ENCODE data around the gene TAF12. TPM values are rescaled to one million over a fixed set of nuclear protein-coding genes. Genes with fewer than 3 reads are reported as not detected.

TAF12 gene
- total and polyA plus RNA-seq, 10 of the 15 experiments (the other 5 are each of a cell fraction or from before 2014, with no cell fraction given), result 18.3 to 43.3 (median 28.6) TPM

DNA sequence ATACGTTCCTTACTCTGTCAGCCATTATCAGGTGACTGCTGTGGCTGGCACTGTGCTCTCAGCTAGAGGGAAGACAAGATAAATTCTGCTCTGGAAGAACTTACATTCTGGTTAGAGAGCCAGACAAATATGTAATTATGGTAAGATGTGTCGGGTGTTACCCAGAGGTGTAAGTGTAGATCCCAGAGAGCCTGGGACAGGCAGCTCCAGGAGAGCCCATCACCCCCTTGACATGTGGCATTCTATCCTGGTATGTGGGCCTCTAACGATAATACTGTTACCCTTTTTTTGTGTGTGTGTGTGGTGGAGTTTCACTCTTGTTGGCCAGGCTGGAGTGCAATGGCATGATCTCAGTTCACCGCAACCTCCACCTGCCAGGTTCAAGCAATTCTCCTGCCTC is 71.0 kb downstream of the TAF12 start:
- in situ Hi-C loops (cut with MboI), result no loop called here
- FAIRE-seq, result no peak
- H3K9ac ChIP-seq (ENCODE audit: control insufficient read depth, insufficient read depth, low read length), result no peak overlapping the region
- no TSS peak for BruUV-seq (replicated peaks)
- intact Hi-C loops (cut with micrococcal nuclease; ENCODE audit: unreplicated experiment), result no loop called here
- H3K9me3 ChIP-seq (replicated peaks; ENCODE audit: control insufficient read depth, insufficient read depth, low read length), result no peaks in the 10 kb centered on the region
- H2AFZ ChIP-seq (ENCODE audit: control insufficient read depth, low read depth, low read length), result no peak overlapping the region
- 76% methylated on average over 4 of the region's 4 CpGs for WGBS (ENCODE audit: insufficient coverage, insufficient replicate concordance, low lambda C conversion rate, missing lambda C conversion rate)
- peaks cover 9 to 13% of the 10 kb centered on the region in 2 experiments; a peak in 3 of 4 replicates for H3K36me3 ChIP-seq (ENCODE audit: control insufficient read depth in 2 of 2, insufficient read depth in 2 of 2, low read length in 1 of 2)
- no peaks in the 10 kb centered on the region for H4K20me1 ChIP-seq (ENCODE audit: control insufficient read depth, insufficient read depth)
- no peak for ATAC-seq
- H3K4me3 ChIP-seq, result no peak overlapping the region
- DNase-seq (ENCODE audit: low read depth, low spot score), result no peak
- RAD21 ChIA-PET (ENCODE audit: unreplicated experiment), result no interaction called here
- SMC1A ChIA-PET (ENCODE audit: uncharacterized antibody, unreplicated experiment), result interaction anchor here (1.0 kb wide), 1 partner anchor 11 kb away, joined by 3 read pairs; no protein-coding TSS in a partner anchor
- no peaks in the 10 kb centered on the region for H3K4me1 ChIP-seq (ENCODE audit: control insufficient read depth, insufficient read depth, low read length)
- POLR2A ChIA-PET, result no interaction called here
- H3K27me3 ChIP-seq (replicated peaks in 1 of 2; ENCODE audit: control insufficient read depth in 2 of 2, insufficient read depth in 2 of 2, low read length in 1 of 2), result no peaks in the 10 kb centered on the region
- CTCF ChIA-PET, result no interaction called here
- H3K4me2 ChIP-seq (ENCODE audit: control insufficient read depth, insufficient read depth), result no peak overlapping the region
- no peak overlapping the region for H3K27ac ChIP-seq (ENCODE audit: control insufficient read depth, insufficient read depth)
- H3K79me2 ChIP-seq (ENCODE audit: control insufficient read depth, insufficient read depth, low read length), result no peaks in the 10 kb centered on the region
- TF ChIP-seq NR2C2 (IDR thresholded peaks at IDR 0.05; ENCODE audit: borderline replicate concordance, control insufficient read depth, insufficient read length, low read depth), result no peak
- no peak for TF ChIP-seq SREBF2 (IDR thresholded peaks at IDR 0.05; ENCODE audit: low read length)
- TF ChIP-seq TAF1 (IDR thresholded peaks at IDR 0.05; ENCODE audit: borderline replicate concordance, low read depth, low read length), result no peak
- no peak for TF ChIP-seq ZNF217 (IDR thresholded peaks at IDR 0.05)
- no peak for TF ChIP-seq SP1 (IDR thresholded peaks at IDR 0.05; ENCODE audit: low read depth, low read length)
- no peak for TF ChIP-seq SIX5 (IDR thresholded peaks at IDR 0.05; ENCODE audit: low read depth, low read length, severe bottlenecking)
- no peak for TF ChIP-seq TBL1XR1 (IDR thresholded peaks at IDR 0.05; ENCODE audit: low read depth, low read length)
- TF ChIP-seq MYC (IDR thresholded peaks at IDR 0.05; ENCODE audit: insufficient read depth, insufficient read length, insufficient replicate concordance, low read length, severe bottlenecking), result no peak
- TF ChIP-seq SUPT20H (IDR thresholded peaks at IDR 0.05; ENCODE audit: borderline replicate concordance, control insufficient read depth, low read depth, low read length), result no peak
- no peak for TF ChIP-seq MTA2 (IDR thresholded peaks at IDR 0.05; ENCODE audit: low read depth)
- TF ChIP-seq MYB (IDR thresholded peaks at IDR 0.05; ENCODE audit: borderline replicate concordance, low read depth, low read length), result no peak
- no peak for TF ChIP-seq PKNOX1 (IDR thresholded peaks at IDR 0.05)
- TF ChIP-seq, protein P1, sequence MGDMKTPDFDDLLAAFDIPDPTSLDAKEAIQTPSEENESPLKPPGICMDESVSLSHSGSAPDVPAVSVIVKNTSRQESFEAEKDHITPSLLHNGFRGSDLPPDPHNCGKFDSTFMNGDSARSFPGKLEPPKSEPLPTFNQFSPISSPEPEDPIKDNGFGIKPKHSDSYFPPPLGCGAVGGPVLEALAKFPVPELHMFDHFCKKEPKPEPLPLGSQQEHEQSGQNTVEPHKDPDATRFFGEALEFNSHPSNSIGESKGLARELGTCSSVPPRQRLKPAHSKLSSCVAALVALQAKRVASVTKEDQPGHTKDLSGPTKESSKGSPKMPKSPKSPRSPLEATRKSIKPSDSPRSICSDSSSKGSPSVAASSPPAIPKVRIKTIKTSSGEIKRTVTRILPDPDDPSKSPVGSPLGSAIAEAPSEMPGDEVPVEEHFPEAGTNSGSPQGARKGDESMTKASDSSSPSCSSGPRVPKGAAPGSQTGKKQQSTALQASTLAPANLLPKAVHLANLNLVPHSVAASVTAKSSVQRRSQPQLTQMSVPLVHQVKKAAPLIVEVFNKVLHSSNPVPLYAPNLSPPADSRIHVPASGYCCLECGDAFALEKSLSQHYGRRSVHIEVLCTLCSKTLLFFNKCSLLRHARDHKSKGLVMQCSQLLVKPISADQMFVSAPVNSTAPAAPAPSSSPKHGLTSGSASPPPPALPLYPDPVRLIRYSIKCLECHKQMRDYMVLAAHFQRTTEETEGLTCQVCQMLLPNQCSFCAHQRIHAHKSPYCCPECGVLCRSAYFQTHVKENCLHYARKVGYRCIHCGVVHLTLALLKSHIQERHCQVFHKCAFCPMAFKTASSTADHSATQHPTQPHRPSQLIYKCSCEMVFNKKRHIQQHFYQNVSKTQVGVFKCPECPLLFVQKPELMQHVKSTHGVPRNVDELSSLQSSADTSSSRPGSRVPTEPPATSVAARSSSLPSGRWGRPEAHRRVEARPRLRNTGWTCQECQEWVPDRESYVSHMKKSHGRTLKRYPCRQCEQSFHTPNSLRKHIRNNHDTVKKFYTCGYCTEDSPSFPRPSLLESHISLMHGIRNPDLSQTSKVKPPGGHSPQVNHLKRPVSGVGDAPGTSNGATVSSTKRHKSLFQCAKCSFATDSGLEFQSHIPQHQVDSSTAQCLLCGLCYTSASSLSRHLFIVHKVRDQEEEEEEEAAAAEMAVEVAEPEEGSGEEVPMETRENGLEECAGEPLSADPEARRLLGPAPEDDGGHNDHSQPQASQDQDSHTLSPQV (IDR thresholded peaks at IDR 0.05), result no peak
- TF ChIP-seq, protein P2, sequence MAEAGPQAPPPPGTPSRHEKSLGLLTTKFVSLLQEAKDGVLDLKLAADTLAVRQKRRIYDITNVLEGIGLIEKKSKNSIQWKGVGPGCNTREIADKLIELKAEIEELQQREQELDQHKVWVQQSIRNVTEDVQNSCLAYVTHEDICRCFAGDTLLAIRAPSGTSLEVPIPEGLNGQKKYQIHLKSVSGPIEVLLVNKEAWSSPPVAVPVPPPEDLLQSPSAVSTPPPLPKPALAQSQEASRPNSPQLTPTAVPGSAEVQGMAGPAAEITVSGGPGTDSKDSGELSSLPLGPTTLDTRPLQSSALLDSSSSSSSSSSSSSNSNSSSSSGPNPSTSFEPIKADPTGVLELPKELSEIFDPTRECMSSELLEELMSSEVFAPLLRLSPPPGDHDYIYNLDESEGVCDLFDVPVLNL (IDR thresholded peaks at IDR 0.05; ENCODE audit: low read depth, low read length), result no peak
- TF ChIP-seq TCF7 (IDR thresholded peaks at IDR 0.05; ENCODE audit: borderline replicate concordance), result no peak
- no peak for TF ChIP-seq CEBPZ (IDR thresholded peaks at IDR 0.05; ENCODE audit: low read depth, low read length)

Measured in GM12878 (cell line).